Measurements from ENCODE around the gene DISC1. TPM values are rescaled to one million over a fixed set of nuclear protein-coding genes. Genes with fewer than 3 reads are reported as not detected.

The DISC1 gene
- total RNA-seq (2022): 13.5 TPM in 2 replicates
- Bru-seq, nascent RNA: percentile 68 among the genes with signal in this experiment
- BruChase-seq, experiment 1, labeled RNA remaining after a 2-hour chase: percentile 68 among the genes with signal in this experiment
- BruChase-seq, experiment 2, labeled RNA remaining after a 6-hour chase: percentile 65 among the genes with signal in this experiment
- long read RNA-seq, partial matches to known transcripts: 3 of 7 reads
- long read RNA-seq, other reads (novel, unspliced or antisense): 3 of 7 reads

DNA sequence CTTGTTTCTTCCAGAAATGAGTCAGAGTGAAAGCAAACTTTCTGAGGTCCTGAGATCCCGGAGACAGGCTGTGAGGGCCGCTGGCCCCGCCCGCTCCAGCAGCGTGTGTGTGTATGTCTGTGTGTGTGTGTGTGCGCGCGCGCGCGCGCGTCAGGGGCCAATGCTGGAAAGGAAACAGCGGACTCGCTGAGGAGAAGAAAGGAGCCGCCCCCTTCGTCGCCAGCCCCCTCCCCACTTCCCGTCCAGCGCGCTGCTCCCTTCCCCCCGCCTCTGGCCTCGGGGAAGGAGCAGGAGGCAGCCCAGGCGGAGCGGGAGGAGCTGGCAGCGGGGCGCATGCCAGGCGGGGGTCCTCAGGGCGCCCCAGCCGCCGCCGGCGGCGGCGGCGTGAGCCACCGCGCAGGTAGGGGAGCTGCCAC is at the start of gene DISC1:
DISC1 (plus strand) TSS at position 256 of the 416 bp plus-strand sequence; CDS start at position 334, 78 bp downstream.
- Mint-ChIP-seq H3K27ac (ENCODE audit: unreplicated experiment) (peak within 1 kb of the TSS; percentile 72), H3K36me3 (ENCODE audit: insufficient read depth, unreplicated experiment) (no peaks in the 10 kb centered on the region), H3K4me1 (ENCODE audit: low read depth, unreplicated experiment) (no peaks in the 10 kb centered on the region), H3K4me3 (ENCODE audit: unreplicated experiment) (peak within 1 kb of the TSS; percentile 82), H3K9me3 (ENCODE audit: unreplicated experiment) (no peaks in the 10 kb centered on the region), H3K27me3 (ENCODE audit: insufficient read depth, unreplicated experiment) (no peaks in the 10 kb centered on the region)
- BruUV-seq (replicated peaks): no TSS peak
- H3K27me3 ChIP-seq (replicated peaks; ENCODE audit: control insufficient read depth, insufficient read depth, low read length): no peaks in the 10 kb centered on the region
- no peaks in the 10 kb centered on the region for H3K9me3 ChIP-seq
- DNase-seq: peak; percentile 93
- no peaks in the 10 kb centered on the region for H3K36me3 ChIP-seq (ENCODE audit: control insufficient read depth, insufficient read depth, low read length)
- peak within 1 kb of the TSS; percentile 68 for H3K4me3 ChIP-seq (ENCODE audit: low read depth, low read length)
- H3K4me1 ChIP-seq: peaks cover 14% of the 10 kb centered on the region
- ChIA-PET POLR2A (no interaction called here), CTCF (interaction anchor here (0.6 kb wide), 1 partner anchor 54 kb away, joined by 3 read pairs; no protein-coding TSS in a partner anchor)
- TF ChIP-seq, protein P1, sequence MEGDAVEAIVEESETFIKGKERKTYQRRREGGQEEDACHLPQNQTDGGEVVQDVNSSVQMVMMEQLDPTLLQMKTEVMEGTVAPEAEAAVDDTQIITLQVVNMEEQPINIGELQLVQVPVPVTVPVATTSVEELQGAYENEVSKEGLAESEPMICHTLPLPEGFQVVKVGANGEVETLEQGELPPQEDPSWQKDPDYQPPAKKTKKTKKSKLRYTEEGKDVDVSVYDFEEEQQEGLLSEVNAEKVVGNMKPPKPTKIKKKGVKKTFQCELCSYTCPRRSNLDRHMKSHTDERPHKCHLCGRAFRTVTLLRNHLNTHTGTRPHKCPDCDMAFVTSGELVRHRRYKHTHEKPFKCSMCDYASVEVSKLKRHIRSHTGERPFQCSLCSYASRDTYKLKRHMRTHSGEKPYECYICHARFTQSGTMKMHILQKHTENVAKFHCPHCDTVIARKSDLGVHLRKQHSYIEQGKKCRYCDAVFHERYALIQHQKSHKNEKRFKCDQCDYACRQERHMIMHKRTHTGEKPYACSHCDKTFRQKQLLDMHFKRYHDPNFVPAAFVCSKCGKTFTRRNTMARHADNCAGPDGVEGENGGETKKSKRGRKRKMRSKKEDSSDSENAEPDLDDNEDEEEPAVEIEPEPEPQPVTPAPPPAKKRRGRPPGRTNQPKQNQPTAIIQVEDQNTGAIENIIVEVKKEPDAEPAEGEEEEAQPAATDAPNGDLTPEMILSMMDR (IDR thresholded peaks at IDR 0.05; ENCODE audit: insufficient read depth in 1 of 2, low read depth in 1 of 2, low read length in 1 of 2, severe bottlenecking in 1 of 2, unreplicated experiment in 1 of 2): no peak
- intact Hi-C loops (cut with micrococcal nuclease; ENCODE audit: unreplicated experiment): loop anchor here (5.0 kb wide), 1 partner anchor 131 kb away; no protein-coding TSS in a partner anchor

DNA sequence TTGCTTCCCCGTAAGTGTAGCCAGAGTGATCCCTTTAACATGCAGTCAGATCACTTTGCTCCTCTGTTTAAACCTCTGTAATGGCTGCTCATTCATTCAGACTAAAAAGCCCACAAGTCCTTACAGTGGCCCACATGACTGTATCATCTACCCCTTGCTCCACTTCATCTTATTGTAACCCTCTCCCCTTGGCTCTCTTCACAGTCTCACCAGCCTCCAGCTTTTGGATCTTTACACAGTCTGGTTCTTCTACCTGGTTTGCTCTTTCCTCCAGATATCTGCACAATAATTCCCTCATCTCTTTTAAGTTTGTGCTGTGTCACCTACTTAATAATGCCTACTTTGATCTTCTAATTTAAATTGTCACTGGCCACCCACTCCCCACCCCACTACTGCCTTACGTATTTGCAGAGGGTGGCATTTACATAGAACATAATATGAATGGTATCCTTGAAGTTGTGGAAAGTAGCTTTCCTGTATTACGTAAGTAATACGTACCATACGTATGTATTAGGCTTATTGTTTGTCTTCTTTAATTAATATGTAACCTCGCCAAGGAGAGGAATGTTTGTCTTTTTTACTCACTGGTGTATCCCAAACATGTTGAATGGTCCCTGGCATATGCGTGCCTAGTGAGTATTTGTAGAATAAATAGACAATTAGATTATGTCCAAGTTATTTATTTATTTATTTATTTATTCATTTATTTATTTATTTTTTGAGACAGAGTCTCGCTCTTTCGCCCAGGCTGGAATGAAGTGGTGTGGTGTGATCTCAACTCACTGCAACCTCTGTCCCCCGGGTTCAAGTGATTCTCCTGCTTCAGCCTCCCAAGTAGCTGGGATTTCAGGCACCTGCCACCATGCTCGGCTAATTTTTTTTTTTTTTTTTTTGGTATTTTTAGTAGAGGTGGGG is 49.5 kb upstream of the DISC1 start:
- CTCF ChIA-PET: no interaction called here
- H3K27ac Mint-ChIP-seq (ENCODE audit: unreplicated experiment): peak overlapping the region; percentile 6
- peaks cover 5% of the 10 kb centered on the region for H3K4me1 ChIP-seq
- H3K4me3 ChIP-seq (ENCODE audit: low read depth, low read length): no peak overlapping the region
- H3K4me1 Mint-ChIP-seq (ENCODE audit: low read depth, unreplicated experiment): peaks cover 8% of the 10 kb centered on the region
- POLR2A ChIA-PET: no interaction called here
- TF ChIP-seq, protein P1 (IDR thresholded peaks at IDR 0.05; ENCODE audit: insufficient read depth in 1 of 2, low read depth in 1 of 2, low read length in 1 of 2, severe bottlenecking in 1 of 2, unreplicated experiment in 1 of 2): no peak
- H3K36me3 Mint-ChIP-seq (ENCODE audit: insufficient read depth, unreplicated experiment): no peaks in the 10 kb centered on the region
- H3K36me3 ChIP-seq (ENCODE audit: control insufficient read depth, insufficient read depth, low read length): no peaks in the 10 kb centered on the region
- DNase-seq: peak in 1 of 2 experiments; percentile 5
- no peak overlapping the region for H3K4me3 Mint-ChIP-seq (ENCODE audit: unreplicated experiment)
- no TSS peak for BruUV-seq (replicated peaks)
- no peaks in the 10 kb centered on the region for H3K27me3 Mint-ChIP-seq (ENCODE audit: insufficient read depth, unreplicated experiment)
- intact Hi-C loops (cut with micrococcal nuclease; ENCODE audit: unreplicated experiment): no loop called here
- H3K9me3 ChIP-seq: no peaks in the 10 kb centered on the region
- H3K27me3 ChIP-seq (replicated peaks; ENCODE audit: control insufficient read depth, insufficient read depth, low read length): no peaks in the 10 kb centered on the region
- no peaks in the 10 kb centered on the region for H3K9me3 Mint-ChIP-seq (ENCODE audit: unreplicated experiment)

DNA sequence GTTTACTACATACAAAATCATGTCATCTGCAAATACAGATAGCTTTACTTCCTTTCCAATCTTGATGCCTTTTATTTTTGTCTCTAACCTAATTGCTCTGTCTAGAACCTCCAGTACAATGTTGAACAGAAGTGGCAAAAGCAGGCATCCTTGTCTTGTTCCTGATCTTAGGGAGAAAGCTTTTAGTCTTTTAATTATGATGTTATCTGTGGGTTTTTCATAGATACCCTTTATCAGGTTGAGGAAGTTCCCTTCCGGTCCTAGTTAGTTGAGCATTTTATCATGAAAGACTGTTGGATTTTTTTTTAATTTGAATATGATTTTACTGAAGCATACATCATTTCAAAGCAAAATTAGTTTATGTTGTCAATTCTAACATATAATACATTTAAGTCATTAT is 45.7 kb upstream of the DISC1 start:
- intact Hi-C loops (cut with micrococcal nuclease; ENCODE audit: unreplicated experiment): no loop called here
- H3K27ac Mint-ChIP-seq (ENCODE audit: unreplicated experiment): no peak overlapping the region
- BruUV-seq (replicated peaks): no TSS peak

More for the DNA sequence above, 45.7 kb upstream of the DISC1 start:
- Histone ChIP-seq H3K4me1 (peaks cover 5% of the 10 kb centered on the region), H3K9me3 (no peaks in the 10 kb centered on the region), H3K27me3 (replicated peaks; ENCODE audit: control insufficient read depth, insufficient read depth, low read length) (no peaks in the 10 kb centered on the region), H3K4me3 (ENCODE audit: low read depth, low read length) (no peak overlapping the region), H3K36me3 (ENCODE audit: control insufficient read depth, insufficient read depth, low read length) (no peaks in the 10 kb centered on the region)
- no peak for DNase-seq
- POLR2A ChIA-PET: no interaction called here
- H3K4me3 Mint-ChIP-seq (ENCODE audit: unreplicated experiment): no peak overlapping the region
- CTCF ChIA-PET: no interaction called here
- H3K36me3 Mint-ChIP-seq (ENCODE audit: insufficient read depth, unreplicated experiment): no peaks in the 10 kb centered on the region
- H3K4me1 Mint-ChIP-seq (ENCODE audit: low read depth, unreplicated experiment): peaks cover 8% of the 10 kb centered on the region
- TF ChIP-seq, protein P1 (IDR thresholded peaks at IDR 0.05; ENCODE audit: insufficient read depth in 1 of 2, low read depth in 1 of 2, low read length in 1 of 2, severe bottlenecking in 1 of 2, unreplicated experiment in 1 of 2): no peak
- no peaks in the 10 kb centered on the region for H3K27me3 Mint-ChIP-seq (ENCODE audit: insufficient read depth, unreplicated experiment)
- H3K9me3 Mint-ChIP-seq (ENCODE audit: unreplicated experiment): no peaks in the 10 kb centered on the region

Measured in Caco-2 (cell line).